Measurements from ENCODE around the gene STARD3. TPM values are rescaled to one million over a fixed set of nuclear protein-coding genes. Genes with fewer than 3 reads are reported as not detected.

Gene STARD3
- total RNA-seq, 2 experiments from 2014 or later: 96.3 to 96.5 TPM

- DNase-seq (no peak), ATAC-seq (ENCODE audit: low read depth) (no peak)
- peaks cover 43% of the 10 kb centered on the region for H3K27me3 Mint-ChIP-seq
- H3K9me3 Mint-ChIP-seq: no peaks in the 10 kb centered on the region
- POLR2A ChIA-PET: no interaction called here
- H3K4me3 Mint-ChIP-seq: no peak overlapping the region
- no peaks in the 10 kb centered on the region for H3K36me3 Mint-ChIP-seq
- H3K4me1 Mint-ChIP-seq: peaks cover 18% of the 10 kb centered on the region
- H3K27ac Mint-ChIP-seq: no peak overlapping the region
These were observed 7.0 kb upstream of the STARD3 start for GRCh38 chr17:39629898-39630297.

DNA sequence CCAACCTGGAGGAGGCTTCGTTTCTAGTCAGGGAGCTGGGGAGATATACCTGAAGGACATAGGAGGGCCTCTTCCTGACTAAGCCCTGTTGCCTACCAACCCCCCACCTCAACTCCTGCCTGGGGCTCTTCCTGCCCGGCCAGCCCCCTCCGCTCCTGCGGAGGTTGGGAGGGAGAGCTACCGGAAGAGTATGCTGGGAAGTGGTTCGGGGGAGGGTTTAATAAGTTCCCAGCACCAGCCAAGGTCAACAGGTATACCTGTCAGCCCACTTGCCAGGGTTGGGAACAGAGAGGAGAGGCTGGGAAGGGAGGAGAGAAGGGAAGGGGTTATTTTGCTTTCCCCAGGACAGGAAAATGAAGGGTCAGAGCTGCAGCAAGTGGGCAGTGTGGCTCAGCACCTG is 5.5 kb upstream of the STARD3 start:
- no peak for ATAC-seq (ENCODE audit: low read depth)
- Mint-ChIP-seq H3K27me3 (peaks cover 28% of the 10 kb centered on the region), H3K9me3 (no peaks in the 10 kb centered on the region), H3K4me3 (peak overlapping the region; percentile 35), H3K36me3 (no peaks in the 10 kb centered on the region), H3K4me1 (peaks cover 18% of the 10 kb centered on the region), H3K27ac (peak overlapping the region; percentile 71)
- POLR2A ChIA-PET: interaction anchor here (0.5 to 1.1 kb wide), 2 partner anchors 10 to 112 kb away, joined by 3 to 4 read pairs; no protein-coding TSS in a partner anchor
- no peak for DNase-seq

DNA sequence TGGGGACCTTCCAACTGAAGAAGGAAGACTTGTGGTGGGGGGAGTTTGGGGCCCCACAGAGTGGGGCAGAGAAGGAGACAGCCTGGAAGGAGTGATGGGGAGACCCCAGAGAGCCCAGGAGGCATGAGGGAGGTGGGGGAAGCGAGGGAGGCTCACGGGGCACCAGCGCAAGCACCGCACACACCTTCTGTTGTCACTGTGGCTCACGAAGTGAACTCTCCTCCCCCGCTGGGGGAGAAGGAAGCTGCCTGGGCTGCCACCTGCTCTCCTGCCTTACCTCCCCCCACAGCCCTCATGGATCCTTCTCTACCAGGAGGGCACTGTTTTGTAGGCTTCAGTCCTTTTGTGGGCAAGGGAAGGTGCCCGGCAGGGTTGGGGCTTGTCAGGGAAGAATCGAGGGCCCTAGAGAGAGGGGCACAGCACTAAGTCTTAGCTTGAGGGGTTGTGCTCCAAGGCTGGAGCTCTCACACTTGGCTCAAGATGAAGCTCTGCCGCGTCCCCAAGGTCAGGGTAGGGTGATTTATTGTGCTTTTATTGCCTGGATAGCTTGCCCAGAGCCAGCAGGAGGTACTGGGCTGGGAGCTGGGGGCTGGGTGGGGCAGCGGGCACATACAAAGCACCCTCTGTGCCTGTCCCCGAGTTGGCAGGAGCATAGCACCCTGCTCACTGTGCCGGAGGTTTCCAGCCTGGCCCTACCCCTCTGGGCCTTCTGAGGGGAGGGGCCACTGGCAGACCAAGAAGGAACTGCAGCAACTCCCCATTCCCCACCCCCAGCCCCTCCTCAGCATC is 4.6 kb upstream of the STARD3 start:
- POLR2A ChIA-PET: interaction anchor here (1.1 to 1.4 kb wide), 2 partner anchors 11 to 98 kb away, joined by 3 to 5 read pairs; partner anchors contain the start of gene MIEN1
- H3K36me3 Mint-ChIP-seq: no peaks in the 10 kb centered on the region
- ATAC-seq (ENCODE audit: low read depth) (no peak), DNase-seq (no peak)
- no peaks in the 10 kb centered on the region for H3K9me3 Mint-ChIP-seq
- peaks cover 22% of the 10 kb centered on the region for H3K27me3 Mint-ChIP-seq
- peak overlapping the region; percentile 71 for H3K27ac Mint-ChIP-seq
- peaks cover 19% of the 10 kb centered on the region for H3K4me1 Mint-ChIP-seq
- no peak overlapping the region for H3K4me3 Mint-ChIP-seq

GRCh38 chr17:39633570-39634183 is 3.3 kb upstream of the STARD3 start:
- Mint-ChIP-seq H3K27me3 (peaks cover 12% of the 10 kb centered on the region), H3K4me3 (no peak overlapping the region), H3K9me3 (no peaks in the 10 kb centered on the region), H3K27ac (peak overlapping the region; percentile 75), H3K4me1 (peaks cover 31% of the 10 kb centered on the region), H3K36me3 (peaks cover 2% of the 10 kb centered on the region)
- POLR2A ChIA-PET: interaction anchor here (1.1 to 1.8 kb wide), 2 partner anchors 10 to 21 kb away, joined by 3 to 5 read pairs; no protein-coding TSS in a partner anchor
- ATAC-seq (ENCODE audit: low read depth): no peak
- DNase-seq: no peak

DNA sequence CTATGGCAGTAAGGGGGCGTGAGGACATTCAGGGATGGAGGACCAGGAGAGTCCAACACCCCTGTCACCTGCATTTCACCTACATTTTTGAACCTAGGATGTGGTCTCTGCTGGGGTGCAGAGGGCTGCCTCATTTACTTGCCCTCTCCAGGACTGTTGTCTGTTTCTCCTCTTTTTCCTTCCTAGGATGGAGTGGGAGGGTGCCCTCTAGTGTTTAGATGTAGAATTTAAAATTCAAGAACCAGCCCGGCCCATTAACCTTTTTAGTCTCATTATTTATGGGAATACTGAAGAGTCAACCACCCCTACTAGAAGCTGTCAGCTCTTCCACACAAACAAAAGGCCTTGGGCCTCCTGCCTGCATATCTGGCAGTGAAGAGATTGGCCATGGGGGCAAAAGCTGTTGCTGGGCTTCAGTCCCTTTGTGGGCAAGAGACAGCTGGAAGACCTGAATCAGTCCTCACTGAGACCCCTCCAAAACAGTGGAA is 2.5 kb upstream of the STARD3 start:
- H3K9me3 Mint-ChIP-seq: no peaks in the 10 kb centered on the region

DNA sequence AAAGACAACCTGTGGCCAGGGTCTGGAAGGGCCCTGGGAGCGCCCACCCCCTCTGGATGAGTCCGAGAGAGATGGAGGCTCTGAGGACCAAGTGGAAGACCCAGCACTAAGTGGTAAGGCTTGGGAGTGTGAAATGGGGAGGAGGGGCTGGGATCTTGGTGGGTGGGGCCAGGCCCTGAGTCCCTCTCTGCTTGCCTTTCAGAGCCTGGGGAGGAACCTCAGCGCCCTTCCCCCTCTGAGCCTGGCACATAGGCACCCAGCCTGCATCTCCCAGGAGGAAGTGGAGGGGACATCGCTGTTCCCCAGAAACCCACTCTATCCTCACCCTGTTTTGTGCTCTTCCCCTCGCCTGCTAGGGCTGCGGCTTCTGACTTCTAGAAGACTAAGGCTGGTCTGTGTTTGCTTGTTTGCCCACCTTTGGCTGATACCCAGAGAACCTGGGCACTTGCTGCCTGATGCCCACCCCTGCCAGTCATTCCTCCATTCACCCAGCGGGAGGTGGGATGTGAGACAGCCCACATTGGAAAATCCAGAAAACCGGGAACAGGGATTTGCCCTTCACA is 1.2 kb upstream of the STARD3 start:
- peak overlapping the region; percentile 44 for H3K4me3 Mint-ChIP-seq
- peaks cover 5% of the 10 kb centered on the region for H3K27me3 Mint-ChIP-seq
- peak overlapping the region; percentile 81 for H3K27ac Mint-ChIP-seq
- no peaks in the 10 kb centered on the region for H3K9me3 Mint-ChIP-seq
- POLR2A ChIA-PET: no interaction called here
- peaks cover 2% of the 10 kb centered on the region for H3K36me3 Mint-ChIP-seq
- DNase-seq (no peak), ATAC-seq (ENCODE audit: low read depth) (no peak)
- peaks cover 46% of the 10 kb centered on the region for H3K4me1 Mint-ChIP-seq

More for the DNA sequence above, 2.5 kb upstream of the STARD3 start:
- POLR2A ChIA-PET: interaction anchor here (1.8 kb wide), 1 partner anchor 20 kb away, joined by 5 read pairs; no protein-coding TSS in a partner anchor
- Mint-ChIP-seq H3K4me1 (peaks cover 38% of the 10 kb centered on the region), H3K36me3 (peaks cover 2% of the 10 kb centered on the region), H3K4me3 (no peak overlapping the region), H3K27me3 (peaks cover 8% of the 10 kb centered on the region), H3K27ac (no peak overlapping the region)
- DNase-seq (no peak), ATAC-seq (ENCODE audit: low read depth) (no peak)

DNA sequence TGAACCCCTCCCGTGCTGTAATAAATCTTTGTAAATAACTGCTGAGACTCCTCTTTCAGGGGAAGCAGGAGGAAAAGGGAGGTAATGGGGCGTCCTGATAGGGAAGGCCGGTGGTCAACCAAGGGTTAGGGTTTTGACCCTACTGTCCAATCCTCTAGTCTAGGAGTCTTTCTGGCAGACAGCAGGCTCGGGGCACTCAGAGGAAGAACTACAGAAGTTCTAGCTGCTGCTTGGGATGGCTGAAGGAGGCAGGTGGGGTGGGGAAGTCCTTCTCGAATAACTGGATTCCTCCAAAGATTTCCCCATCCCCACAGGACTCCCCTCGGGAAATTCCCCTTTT is 387 bp upstream of the STARD3 start:
- POLR2A ChIA-PET: interaction anchor here (0.6 kb wide), 1 partner anchor 295 kb away, joined by 3 read pairs; no protein-coding TSS in a partner anchor
- peaks cover 3% of the 10 kb centered on the region for H3K27me3 Mint-ChIP-seq
- peaks cover 2% of the 10 kb centered on the region for H3K36me3 Mint-ChIP-seq
- ATAC-seq (ENCODE audit: low read depth) (peak; percentile 11), DNase-seq (no peak)
- H3K27ac Mint-ChIP-seq: peak overlapping the region; percentile 81
- peak overlapping the region; percentile 96 for H3K4me3 Mint-ChIP-seq
- H3K4me1 Mint-ChIP-seq: peaks cover 50% of the 10 kb centered on the region
- H3K9me3 Mint-ChIP-seq: no peaks in the 10 kb centered on the region

GRCh38 chr17:39638317-39638716 is 1.4 kb downstream of the STARD3 start:
- Mint-ChIP-seq H3K27me3 (no peaks in the 10 kb centered on the region), H3K9me3 (no peaks in the 10 kb centered on the region), H3K27ac (peak overlapping the region; percentile 81), H3K4me1 (peaks cover 56% of the 10 kb centered on the region), H3K4me3 (peak overlapping the region; percentile 96), H3K36me3 (peaks cover 2% of the 10 kb centered on the region)
- POLR2A ChIA-PET: interaction anchor here (1.0 to 1.8 kb wide), 2 partner anchors 15 to 223 kb away, joined by 4 to 5 read pairs; no protein-coding TSS in a partner anchor
- DNase-seq (no peak), ATAC-seq (ENCODE audit: low read depth) (no peak)

- no peak overlapping the region for H3K4me3 Mint-ChIP-seq
- ATAC-seq (ENCODE audit: low read depth) (no peak), DNase-seq (no peak)
- H3K27me3 Mint-ChIP-seq: no peaks in the 10 kb centered on the region
- H3K27ac Mint-ChIP-seq: no peak overlapping the region
- POLR2A ChIA-PET: no interaction called here
- H3K36me3 Mint-ChIP-seq: peaks cover 2% of the 10 kb centered on the region
- no peaks in the 10 kb centered on the region for H3K9me3 Mint-ChIP-seq
- H3K4me1 Mint-ChIP-seq: peaks cover 61% of the 10 kb centered on the region
These were observed 2.1 kb downstream of the STARD3 start for GRCh38 chr17:39639043-39639442.

GRCh38 chr17:39639566-39640458 is 2.9 kb downstream of the STARD3 start:
- H3K27ac Mint-ChIP-seq: peak overlapping the region; percentile 10
- H3K4me1 Mint-ChIP-seq: peaks cover 60% of the 10 kb centered on the region
- peaks cover 2% of the 10 kb centered on the region for H3K36me3 Mint-ChIP-seq

DNA sequence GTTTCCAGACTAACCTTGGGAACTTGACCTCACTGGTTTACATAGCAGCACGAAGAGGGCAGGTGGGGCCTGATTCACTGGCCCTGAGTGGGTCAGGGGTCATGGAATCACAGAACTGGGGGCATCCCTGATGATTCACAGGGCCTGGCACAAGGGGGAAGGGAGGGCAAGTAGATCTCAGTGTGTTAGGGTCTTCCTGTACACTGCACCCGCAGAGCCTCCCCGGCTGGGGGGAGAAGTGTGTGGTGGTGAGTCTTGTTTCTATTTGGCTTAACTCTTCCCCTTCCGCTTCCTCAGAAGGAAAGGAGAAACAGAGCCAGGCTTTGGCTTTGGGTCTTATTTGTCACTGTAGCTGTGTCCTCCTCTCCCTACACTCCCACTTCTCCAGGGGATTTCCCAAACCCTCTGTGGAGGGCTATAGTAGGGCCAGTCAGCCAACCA is 3.7 kb downstream of the STARD3 start:
- Mint-ChIP-seq H3K9me3 (no peaks in the 10 kb centered on the region), H3K27ac (peak overlapping the region; percentile 62), H3K36me3 (peaks cover 2% of the 10 kb centered on the region), H3K27me3 (no peaks in the 10 kb centered on the region), H3K4me1 (peaks cover 66% of the 10 kb centered on the region), H3K4me3 (peak overlapping the region; percentile 63)
- DNase-seq (no peak), ATAC-seq (ENCODE audit: low read depth) (no peak)
- POLR2A ChIA-PET: no interaction called here

More at GRCh38 chr17:39639566-39640458, 2.9 kb downstream of the STARD3 start:
- Mint-ChIP-seq H3K4me3 (peak overlapping the region; percentile 25), H3K27me3 (no peaks in the 10 kb centered on the region), H3K9me3 (no peaks in the 10 kb centered on the region)
- DNase-seq: no peak
- POLR2A ChIA-PET: no interaction called here
- no peak for ATAC-seq (ENCODE audit: low read depth)

- H3K9me3 Mint-ChIP-seq: no peaks in the 10 kb centered on the region
- no peak overlapping the region for H3K27ac Mint-ChIP-seq
- H3K4me1 Mint-ChIP-seq: peaks cover 64% of the 10 kb centered on the region
- no peak for DNase-seq
- no peak for ATAC-seq (ENCODE audit: low read depth)
- no peak overlapping the region for H3K4me3 Mint-ChIP-seq
- POLR2A ChIA-PET: no interaction called here
- no peaks in the 10 kb centered on the region for H3K27me3 Mint-ChIP-seq
- peaks cover 2% of the 10 kb centered on the region for H3K36me3 Mint-ChIP-seq
These were observed 4.2 kb downstream of the STARD3 start for GRCh38 chr17:39641097-39641496.
